LNCAP (cell line): ENCODE data around the gene CTNNA1.

Source experiments
- CTCF ChIP-seq: fragments of 450-650 bp; IDR thresholded peaks from 2 replicates; pipeline ENCODE4 v1.5.1; 2017; ENCODE audit warnings: mild to moderate bottlenecking

CTNNA1 gene

GRCh38 chr5:138869763-138870500 is 116.7 kb downstream of the CTNNA1 start:
- TF ChIP-seq CTCF = no peak

- TF ChIP-seq CTCF = no peak
Measured at GRCh38 chr5:138870611-138871010, 117.4 kb downstream of the CTNNA1 start.

GRCh38 chr5:138872841-138873465 is 119.7 kb downstream of the CTNNA1 start:
- no peak for TF ChIP-seq CTCF

GRCh38 chr5:138873466-138874221 is 120.4 kb downstream of the CTNNA1 start:
- no peak for TF ChIP-seq CTCF

GRCh38 chr5:138874241-138874640 is 121.0 kb downstream of the CTNNA1 start:
- TF ChIP-seq CTCF = no peak

GRCh38 chr5:138874771-138875551 is 121.7 kb downstream of the CTNNA1 start, which contains the start of gene LRRTM2:
Gene LRRTM2 (minus strand): TSS chr5:138875335. CDS start chr5:138874911, 424 bp downstream.
- no peak for TF ChIP-seq CTCF

- no peak for TF ChIP-seq CTCF
Measured at GRCh38 chr5:138875552-138875875, 122.3 kb downstream of the CTNNA1 start.
